Activated CD4-positive, alpha-beta T cell treated with anti-CD3 and anti-CD28 coated beads, Interleukin-10, Interleukin-2, amounts not matched to agents 100 ng/mL and 50 ng/mL, durations not matched to agents 16 hours and 8 hours (primary cell): Measurements from ENCODE around the gene LYRM4.
A peak's percentile ranks its signal among the peaks of the same experiment; 100 is the strongest.

Source experiments
- DNase-seq: peaks from one replicate; pipeline ENCODE4 v3.0.0-alpha.2; 2020

LYRM4 gene

DNA sequence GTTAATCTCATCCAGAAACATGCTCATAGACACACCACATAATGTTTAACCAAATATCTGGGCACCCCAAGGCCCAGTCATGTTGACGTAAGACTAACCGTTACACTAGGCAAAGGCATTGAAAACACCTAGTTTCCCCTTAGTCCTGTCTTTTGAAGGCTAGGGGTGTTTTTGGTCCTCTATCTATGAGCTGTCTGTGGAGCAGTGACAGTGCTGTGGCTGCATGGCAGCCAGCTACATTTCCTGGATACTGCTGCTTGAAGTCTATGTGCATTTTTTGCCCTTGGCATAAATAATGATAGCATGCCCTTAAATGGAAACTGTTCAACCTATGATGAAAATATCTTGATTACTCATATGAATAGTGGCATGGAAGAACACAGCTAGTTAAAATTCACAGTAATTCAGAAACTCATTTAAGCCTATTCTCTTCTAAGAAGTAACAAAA, 19.2 kb upstream of the LYRM4 start:
- peak; percentile 94 for DNase-seq

DNA sequence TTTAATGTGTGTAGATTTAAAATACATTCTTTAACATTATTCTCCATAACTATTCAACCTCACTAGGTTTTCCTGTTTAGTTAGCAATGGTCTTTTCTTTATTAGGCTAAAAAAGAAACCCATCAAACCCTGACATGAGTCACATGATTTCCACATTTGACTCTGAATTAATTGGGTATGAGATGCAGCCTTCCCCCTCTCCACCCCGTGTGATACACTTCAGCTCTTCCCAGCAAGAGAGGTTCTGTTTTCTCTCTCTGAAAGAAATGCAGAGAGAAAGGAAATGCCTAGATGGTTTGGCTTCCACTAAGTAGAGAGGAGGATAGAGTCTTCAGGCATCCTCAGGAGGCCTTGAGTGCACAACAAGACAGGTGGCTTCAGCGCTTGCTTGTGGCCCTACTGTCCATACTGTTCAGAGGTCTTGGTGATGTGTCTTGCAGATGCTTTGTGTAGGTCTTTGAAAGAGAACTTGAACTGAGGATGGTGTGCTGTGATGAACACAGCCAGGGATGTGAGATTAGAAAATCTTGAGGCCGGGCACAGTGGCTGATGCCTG, 17.9 kb upstream of the LYRM4 start:
- DNase-seq: peak; percentile 78

DNA sequence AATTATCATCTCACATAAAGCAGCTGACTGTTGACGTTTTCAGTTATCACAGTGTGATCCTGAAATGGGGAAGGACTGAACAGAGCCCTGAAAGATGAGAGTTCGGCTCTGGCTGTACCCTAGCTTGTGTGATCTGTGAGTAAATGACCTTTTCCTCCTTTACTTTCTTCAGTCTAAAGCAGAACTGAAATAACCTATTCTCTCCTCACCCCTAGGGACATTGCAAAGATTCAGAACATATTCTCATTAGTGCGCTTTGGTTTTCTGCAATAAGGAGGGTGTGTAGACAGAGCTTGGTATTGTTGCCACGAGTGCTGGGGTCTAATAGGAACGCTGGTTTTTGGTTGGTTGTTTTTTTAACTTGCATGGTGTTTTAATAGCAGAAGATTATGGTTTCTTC, 17.3 kb upstream of the LYRM4 start:
- DNase-seq: no peak

GRCh38 chr6:5277589-5277988, 16.8 kb upstream of the LYRM4 start:
- no peak for DNase-seq

DNA sequence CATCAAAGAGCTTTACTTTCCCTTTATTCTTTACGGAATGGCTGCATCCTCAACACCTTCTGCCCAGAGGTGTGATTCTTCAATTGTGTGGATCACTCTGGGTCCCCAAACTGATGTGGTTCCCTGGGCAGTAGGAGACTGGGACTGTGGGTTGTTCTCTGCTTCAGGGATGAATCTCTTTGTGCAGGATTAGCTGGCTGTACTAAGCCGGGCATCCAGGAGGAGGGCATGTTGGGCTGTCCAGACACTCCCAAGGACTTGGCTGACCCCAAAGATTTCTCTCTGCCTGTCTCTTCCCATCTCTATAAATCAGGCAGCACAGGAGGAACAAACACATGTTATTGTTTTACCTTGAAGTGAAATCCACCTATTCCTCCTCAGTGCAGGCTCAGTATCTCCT, 15.8 kb upstream of the LYRM4 start:
- DNase-seq: no peak

DNA sequence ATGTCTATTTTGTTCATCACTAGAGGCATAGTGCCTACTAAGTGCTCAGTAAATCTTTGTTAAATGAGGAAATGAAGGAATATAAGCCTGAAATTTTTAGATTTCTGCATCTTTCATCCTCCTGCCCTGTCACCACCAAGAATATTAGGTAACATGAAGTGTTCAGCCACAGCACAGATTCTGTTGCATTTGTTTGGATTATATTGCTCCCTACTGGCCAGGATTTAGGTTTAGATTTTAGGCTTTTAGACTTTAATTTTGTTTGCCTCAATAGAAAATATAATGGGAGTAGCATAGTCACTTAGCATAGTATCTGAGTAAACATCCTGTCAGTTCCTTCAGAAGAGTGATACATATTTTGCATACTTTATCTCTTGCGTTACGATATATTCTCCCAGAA, 14.7 kb upstream of the LYRM4 start:
- no peak for DNase-seq

GRCh38 chr6:5274231-5274630, 13.5 kb upstream of the LYRM4 start:
- peak; percentile 56 for DNase-seq

DNA sequence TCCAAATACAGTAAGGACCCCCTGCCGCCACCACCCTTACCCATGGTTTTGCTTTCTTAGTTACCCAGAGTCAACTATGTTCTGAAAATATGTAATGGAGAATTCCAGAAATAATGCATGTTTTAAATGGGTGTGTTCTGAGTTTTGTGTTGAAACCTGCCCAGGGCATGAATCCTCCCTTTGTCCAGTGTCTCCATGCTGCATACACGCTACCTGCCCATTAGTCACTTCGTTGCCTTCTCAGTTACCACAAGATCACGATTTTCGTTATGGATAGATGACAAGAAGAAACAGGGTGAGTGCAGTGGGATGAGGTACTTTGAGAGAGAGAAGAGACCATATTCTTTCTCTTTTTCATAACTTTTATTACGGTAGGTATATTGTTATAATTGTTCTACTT, 11.2 kb upstream of the LYRM4 start:
- DNase-seq: no peak

GRCh38 chr6:5270093-5270680, 9.4 kb upstream of the LYRM4 start:
- DNase-seq: no peak

DNA sequence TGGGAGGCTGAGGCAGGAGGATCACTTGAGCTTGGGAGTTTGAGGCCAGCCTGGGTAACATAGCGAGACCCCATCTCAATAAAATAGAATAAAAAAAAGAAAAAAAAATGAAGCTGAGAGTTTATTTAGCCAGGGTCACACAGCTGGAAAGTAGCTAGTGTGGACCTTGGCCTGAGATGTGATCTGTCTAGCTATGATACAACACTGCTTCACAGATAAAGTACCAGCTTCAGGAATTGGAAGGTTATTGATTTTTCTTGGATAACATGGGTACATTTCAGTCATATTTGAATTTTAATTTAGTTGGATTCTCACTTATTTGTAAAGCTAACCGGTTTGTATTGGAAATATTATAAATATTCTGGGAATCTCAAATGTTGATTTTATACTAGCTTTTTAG, 5.7 kb upstream of the LYRM4 start:
- DNase-seq: no peak

DNA sequence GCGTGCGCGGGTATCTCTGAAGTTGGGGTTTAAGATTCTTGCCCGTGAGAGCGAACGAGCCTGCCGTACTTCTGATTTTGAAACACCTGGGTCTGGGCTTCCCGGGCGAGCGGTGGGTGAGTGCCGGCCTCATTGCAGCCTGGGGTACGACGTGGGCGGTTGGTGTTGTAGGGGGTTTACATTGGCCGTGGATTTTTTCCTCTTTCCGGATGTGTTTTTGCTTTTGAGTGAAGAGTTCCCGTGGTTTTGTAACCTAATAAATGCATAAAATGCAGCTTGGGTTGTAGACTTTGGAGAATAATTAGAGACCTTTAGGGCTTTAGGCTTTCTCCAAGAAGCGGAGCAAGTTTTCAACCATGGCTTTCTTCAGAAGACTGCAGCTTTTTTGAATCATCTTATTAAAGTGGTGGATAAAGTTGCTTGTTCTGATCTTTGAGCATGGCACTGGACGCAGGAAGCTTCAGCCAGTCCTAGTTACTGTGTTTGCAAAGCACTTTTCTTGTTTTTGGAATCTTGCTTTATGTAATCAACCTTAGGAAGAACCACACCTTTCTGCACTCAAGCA, 877 bp upstream of the LYRM4 start:
- no peak for DNase-seq

- DNase-seq: peak; percentile 74
Measured at GRCh38 chr6:5260111-5260620, 584 bp downstream of the LYRM4 start.

- DNase-seq: no peak
Measured at GRCh38 chr6:5259428-5259827, 1.3 kb downstream of the LYRM4 start.

DNA sequence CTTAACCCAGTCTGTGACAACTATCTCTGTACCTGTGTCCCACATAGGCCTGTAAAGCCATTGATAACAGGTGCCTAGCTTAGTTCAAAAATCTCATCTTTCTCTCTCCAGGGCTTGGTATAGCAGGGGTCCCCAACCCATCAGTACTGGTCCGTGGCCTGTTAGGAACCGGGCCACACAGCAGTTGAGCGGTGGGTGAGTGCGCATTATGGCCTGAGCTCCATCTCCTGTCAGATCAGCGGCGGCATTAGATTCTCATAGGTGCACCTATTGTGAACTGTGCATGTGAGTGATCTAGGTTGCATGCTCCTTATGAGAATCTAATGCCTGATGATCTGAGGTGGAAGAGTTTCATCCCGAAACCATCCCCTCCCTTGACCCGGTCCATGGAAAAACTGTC, 3.4 kb downstream of the LYRM4 start:
- no peak for DNase-seq

DNA sequence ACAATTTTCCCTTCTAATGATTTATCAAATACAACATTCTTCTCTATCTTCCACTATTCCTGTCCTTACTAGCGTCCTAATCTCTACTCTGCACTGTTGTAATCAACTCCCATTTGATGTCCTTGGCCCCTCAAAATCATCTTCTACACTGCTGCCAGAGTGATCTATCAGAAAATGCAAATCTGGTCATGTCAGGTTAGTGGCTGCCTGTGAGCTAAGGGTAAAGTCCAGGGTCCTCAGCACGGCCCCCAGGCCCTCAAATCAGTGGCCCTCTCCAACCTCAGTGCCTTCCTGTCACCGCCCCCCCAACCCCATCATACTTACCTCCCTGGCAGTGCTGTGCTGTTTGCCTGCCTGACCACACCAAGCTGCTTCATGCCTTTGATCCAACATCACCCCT, 3.8 kb downstream of the LYRM4 start:
- no peak for DNase-seq

GRCh38 chr6:5250911-5251310, 9.8 kb downstream of the LYRM4 start:
- no peak for DNase-seq

DNA sequence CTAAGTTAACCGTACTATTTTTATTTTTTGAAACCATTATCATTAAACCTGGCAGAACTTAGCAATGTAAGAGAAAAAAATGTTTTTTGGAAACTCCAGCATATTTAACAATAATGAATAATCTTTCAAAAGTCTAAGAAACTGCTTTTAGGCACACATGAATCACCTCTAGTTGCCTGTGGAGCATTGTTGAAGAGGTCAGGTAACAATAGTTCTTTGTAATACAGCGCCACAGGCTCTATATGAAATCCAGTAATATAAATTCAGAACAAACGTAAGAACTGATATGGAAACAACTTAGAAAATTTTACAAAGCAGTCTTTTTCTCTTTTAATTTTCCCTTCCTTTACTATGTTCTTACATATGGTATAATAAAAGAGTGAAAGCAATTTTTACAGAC, 10.3 kb downstream of the LYRM4 start:
- no peak for DNase-seq

- DNase-seq: no peak
Measured at GRCh38 chr6:5249451-5250122, 11.2 kb downstream of the LYRM4 start.

DNA sequence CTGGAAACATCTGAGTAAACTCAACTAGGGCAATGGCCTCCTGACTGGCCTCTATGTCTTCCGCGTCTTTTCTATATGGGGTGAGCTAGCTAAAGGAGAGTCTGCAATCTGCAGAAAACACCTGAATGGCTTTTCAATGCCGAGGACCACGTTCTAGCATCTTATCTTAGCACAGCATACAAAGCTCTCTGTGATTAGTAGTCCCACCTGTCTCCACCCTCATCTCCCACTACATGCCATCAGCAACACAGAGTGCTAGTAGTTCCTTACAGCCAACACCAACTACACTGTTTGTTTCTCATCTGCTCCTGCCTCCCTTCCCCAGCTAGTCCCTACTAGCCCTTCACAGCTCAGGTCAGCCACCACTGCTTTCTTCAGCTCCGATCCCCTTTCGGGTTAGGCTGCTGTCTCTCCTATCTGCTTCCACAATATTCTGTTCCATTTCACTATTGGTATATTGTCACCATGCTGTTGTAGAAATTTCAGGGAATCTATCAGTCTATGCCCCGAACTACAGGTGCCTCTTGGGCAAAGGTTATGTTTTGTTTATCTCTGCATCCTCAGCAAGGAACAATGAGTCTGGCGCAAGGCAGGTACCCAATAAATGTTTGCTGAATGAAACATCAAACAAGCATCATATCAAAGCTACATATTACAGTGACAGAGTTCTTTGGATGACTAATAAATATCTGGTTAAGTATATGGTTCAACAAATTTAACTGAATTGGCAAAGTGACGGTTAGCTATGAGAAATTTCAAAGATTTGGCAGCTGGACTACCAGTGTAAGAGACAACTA, 12.2 kb downstream of the LYRM4 start:
- no peak for DNase-seq

DNA sequence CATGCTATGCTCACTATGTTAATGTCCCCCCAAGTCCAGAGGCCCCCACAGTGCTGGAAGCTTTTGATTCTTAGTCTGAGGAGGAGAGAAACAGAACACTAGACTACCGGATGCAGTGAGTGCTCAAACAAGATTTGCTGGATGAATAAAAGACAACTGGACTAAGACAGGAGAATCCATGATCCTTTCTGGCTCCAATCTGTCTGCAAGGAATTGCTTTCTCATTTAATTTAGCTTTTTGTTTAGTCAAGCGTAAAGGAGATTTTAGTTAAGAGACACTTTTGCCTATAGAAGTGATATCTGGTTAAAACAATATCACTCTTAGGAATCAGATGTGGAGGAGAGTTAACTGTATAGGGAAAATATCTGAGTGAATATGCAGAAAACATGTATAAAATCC, 13.5 kb downstream of the LYRM4 start:
- no peak for DNase-seq

- no peak for DNase-seq
Measured at GRCh38 chr6:5246141-5247097, 14.3 kb downstream of the LYRM4 start.

DNA sequence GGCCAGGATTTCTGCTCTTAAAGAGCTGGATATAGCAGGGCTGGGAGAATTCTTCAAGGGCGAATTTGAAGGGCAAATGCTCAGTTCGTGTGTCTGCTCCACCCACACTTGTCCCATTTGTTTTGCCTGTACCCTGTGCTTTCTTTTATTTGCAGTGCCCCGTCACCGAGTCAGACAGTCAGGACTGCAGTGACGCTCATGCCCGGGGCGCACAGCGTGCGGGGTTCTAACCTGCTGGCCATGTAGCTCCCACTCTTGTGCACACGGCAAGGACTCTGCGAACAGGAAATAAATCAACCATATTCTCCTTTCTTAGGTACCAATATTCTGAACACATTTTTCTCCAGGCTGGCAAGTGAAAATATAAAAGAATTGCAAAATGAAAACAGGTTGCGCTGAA, 17.7 kb downstream of the LYRM4 start:
- DNase-seq: no peak
